Tibial nerve (tissue), 4 donors: ENCODE measurements around the gene PARN. TPM values are rescaled to one million over a fixed set of nuclear protein-coding genes. Genes with fewer than 3 reads are reported as not detected.
"Not testable (repeated sequence)": the region's sequence is repeated elsewhere in the genome, so short reads cannot be mapped to it uniquely, and the experiment has no call there.

Experiments
- DNase-seq, 2 donors: peaks; one replicate each; pipeline ENCODE4 v3.0.0-alpha.2; 2019; ENCODE audit warnings: low spot score in 2 of 2
- H3K27ac ChIP-seq, 4 donors: fragments of 200-600 bp; sonication (generic) in 3 of 4; one replicate each; pipeline ENCODE4 v1.5.1; 2017 to 2019; ENCODE audit warnings: mild to moderate bottlenecking in 1 of 4
- H3K27me3 ChIP-seq, 2 donors: fragments of 200-600 bp; sonication (generic) in 1 of 2; one replicate each; pipeline versions ENCODE4 v1.5.1 to v1.6.0; 2017 to 2019
- H3K36me3 ChIP-seq, 3 donors: fragments of 200-600 bp; sonication (generic); one replicate each; pipeline ENCODE4 v1.5.1; 2018 to 2019
- H3K4me1 ChIP-seq, 4 donors: fragments of 200-600 bp; sonication (generic) in 3 of 4; one replicate each; pipeline ENCODE4 v1.5.1; 2017 to 2019
- H3K4me3 ChIP-seq, 4 donors: fragments of 200-600 bp; sonication (generic) in 3 of 4; one replicate each; pipeline ENCODE4 v1.5.1; 2017 to 2019; ENCODE audit warnings: mild to moderate bottlenecking in 1 of 4, moderate library complexity in 1 of 4
- H3K9me3 ChIP-seq, 4 donors: fragments of 200-600 bp; sonication (generic) in 3 of 4; one replicate each; pipeline ENCODE4 v1.5.1; 2017 to 2019
- EP300 ChIP-seq, 2 donors: sonication (generic); formaldehyde crosslinking; IDR thresholded peaks; one replicate each; pipeline ENCODE4 v1.6.1; 2017; ENCODE audit warnings: antibody characterized with exemption in 2 of 2, mild to moderate bottlenecking in 1 of 2
- POLR2A ChIP-seq, 2 donors: fragments of 450-650 bp; IDR thresholded peaks; one replicate each; pipeline ENCODE4 v1.6.1; 2017; ENCODE audit warnings: antibody characterized with exemption in 2 of 2, mild to moderate bottlenecking in 2 of 2, moderate library complexity in 2 of 2
- WGBS, 2 donors: methylation state at CpG; one replicate each; pipeline ENCODE4 v1.1.5; 2018; 5-methylcytosine and 5-hydroxymethylcytosine counted together
- total RNA-seq, 4 donors: library from RNA; depleted of rRNA; stranded (reverse); fragments of >200 nt; gene quantifications; one replicate each; pipeline ENCODE4 v1.1.0, GENCODE V29; 2016
- TF ChIP-seq, protein P1 (sequence below), 5 experiments: fragments of 200-600 bp in 3 of 5; fragments of 450-650 bp in 2 of 5; sonication (generic) in 3 of 5; IDR thresholded peaks; one replicate each; pipeline ENCODE4 v1.5.1; 2016 to 2019; ENCODE audit warnings: antibody characterized with exemption in 5 of 5, mild to moderate bottlenecking in 3 of 5, moderate library complexity in 2 of 5

The PARN gene
- total RNA-seq, 4 donors from 2014 or later = 36.5 to 49.8 (median 40.6) TPM

DNA sequence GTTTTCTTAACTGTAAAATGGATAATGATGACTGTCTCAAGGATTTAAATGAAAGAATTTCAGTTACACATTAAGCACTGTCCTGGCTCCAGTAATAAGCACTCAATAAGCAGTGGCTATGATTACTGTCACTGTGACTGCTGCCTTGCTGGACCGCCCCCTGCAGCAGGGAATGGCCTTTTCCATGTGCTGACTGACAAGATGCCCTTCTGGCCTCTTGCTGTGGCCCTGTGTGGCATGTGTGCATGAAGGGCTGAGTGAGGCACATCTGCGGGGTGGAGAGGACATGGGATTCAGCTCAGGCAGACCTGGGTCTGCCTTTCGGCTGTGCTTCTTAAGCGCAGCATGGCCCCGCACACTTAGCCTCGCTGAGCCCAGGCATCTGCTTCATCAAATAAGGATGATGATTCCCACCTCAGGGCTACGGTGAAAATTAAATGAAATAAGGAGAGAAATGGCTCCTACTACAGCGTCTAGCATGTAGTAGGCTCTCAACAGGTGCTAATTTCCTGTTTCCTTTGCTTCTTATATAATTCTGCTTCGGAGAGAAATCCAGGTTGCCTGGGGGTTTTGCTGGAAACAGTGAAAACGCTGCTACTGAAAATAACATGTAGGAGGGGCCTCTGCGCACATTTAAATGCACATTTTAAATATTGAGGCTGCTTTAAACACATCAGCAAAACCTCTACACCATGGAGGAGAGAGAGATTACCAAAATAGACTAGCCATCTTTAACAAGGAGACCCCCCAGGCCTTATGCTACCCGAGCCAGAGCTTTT, 183.9 kb downstream of the PARN start:
- 83 to 91% methylated on average over 12 of the region's 12 CpGs for WGBS, 2 donors
- DNase-seq = no peak
- peaks cover 0 to 18% (median 0%) of the 10 kb centered on the region in 3 donors for H3K36me3 ChIP-seq
- H3K4me3 ChIP-seq = no peak overlapping the region
- no peak overlapping the region for H3K27ac ChIP-seq
- no peaks in the 10 kb centered on the region for H3K27me3 ChIP-seq
- TF ChIP-seq POLR2A (IDR thresholded peaks at IDR 0.05) (no peak), EP300 (IDR thresholded peaks at IDR 0.05) (no peak)
- TF ChIP-seq, protein P1, sequence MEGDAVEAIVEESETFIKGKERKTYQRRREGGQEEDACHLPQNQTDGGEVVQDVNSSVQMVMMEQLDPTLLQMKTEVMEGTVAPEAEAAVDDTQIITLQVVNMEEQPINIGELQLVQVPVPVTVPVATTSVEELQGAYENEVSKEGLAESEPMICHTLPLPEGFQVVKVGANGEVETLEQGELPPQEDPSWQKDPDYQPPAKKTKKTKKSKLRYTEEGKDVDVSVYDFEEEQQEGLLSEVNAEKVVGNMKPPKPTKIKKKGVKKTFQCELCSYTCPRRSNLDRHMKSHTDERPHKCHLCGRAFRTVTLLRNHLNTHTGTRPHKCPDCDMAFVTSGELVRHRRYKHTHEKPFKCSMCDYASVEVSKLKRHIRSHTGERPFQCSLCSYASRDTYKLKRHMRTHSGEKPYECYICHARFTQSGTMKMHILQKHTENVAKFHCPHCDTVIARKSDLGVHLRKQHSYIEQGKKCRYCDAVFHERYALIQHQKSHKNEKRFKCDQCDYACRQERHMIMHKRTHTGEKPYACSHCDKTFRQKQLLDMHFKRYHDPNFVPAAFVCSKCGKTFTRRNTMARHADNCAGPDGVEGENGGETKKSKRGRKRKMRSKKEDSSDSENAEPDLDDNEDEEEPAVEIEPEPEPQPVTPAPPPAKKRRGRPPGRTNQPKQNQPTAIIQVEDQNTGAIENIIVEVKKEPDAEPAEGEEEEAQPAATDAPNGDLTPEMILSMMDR (IDR thresholded peaks at IDR 0.05) = no peak
- H3K9me3 ChIP-seq = no peaks in the 10 kb centered on the region
- peaks cover 0 to 10% (median 0%) of the 10 kb centered on the region in 4 donors for H3K4me1 ChIP-seq

DNA sequence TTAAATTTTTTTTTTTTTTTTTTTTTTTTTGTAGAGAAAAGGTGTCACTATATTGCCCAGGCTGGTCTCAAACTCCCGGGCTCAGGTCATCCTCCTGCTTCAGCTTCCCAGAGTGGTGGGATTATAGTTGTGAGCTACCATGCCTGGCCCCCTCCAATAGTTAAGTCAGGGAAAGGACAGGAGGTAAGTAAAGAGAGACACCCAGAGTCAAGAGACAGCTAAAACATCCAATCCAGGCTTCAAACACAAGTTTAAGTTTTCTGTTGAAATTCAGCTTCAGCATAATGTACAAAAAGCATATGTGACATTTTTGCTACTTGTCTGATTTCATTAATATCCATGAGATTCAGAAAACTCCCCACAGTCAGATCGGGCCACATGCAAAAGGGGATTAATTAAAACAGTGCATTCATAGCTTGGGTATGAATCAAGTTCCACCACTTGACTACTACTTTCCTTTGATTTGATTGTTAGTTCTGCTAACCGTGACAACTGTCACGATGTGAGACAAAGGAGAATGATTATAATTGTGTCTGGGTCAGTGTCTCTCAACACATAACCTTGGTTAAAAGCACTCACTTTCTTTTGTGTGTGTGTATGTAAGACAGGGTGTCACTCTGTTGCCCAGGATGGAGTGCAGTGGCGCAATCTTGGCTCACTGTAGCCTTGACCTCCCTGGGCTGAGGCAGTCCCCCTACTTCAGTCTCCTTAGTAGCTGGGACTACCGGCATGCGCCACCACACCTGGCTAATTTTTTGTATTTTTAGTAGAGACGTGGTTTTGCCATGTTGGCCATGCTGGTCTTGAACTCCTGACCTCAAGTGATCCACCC, 184.9 kb downstream of the PARN start:
- Histone ChIP-seq H3K36me3 (peaks cover 0 to 18% (median 0%) of the 10 kb centered on the region in 3 donors), H3K4me3 (no peak overlapping the region), H3K4me1 (peaks cover 0 to 9% (median 0%) of the 10 kb centered on the region in 4 donors), H3K27ac (no peak overlapping the region), H3K9me3 (no peaks in the 10 kb centered on the region), H3K27me3 (no peaks in the 10 kb centered on the region)
- WGBS, 2 donors = 78 to 87% methylated on average over 8 of the region's 8 CpGs
- no peak for DNase-seq
- no peak for TF ChIP-seq EP300 (IDR thresholded peaks at IDR 0.05)
- TF ChIP-seq POLR2A (IDR thresholded peaks at IDR 0.05) = no peak
- TF ChIP-seq, protein P1 (IDR thresholded peaks at IDR 0.05) = no peak

DNA sequence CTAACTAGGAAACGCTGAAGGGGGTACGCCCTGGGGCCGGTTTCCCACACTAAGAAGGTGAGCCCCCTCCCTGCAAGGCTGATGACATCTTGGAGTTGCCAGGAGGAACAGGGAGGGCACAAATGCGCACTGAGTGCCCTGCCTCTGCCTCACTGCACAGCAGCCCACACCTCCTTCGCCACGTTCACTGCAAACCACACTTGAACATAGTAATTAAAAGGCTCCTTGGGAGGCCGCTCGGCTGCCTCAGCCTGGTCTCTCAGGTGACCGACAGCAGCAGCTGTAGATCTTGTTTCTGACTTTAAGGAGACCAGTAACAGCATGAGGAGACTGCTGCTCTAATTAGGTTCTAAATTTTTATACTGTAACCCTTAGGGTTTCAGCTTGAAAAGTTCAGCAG, 188.5 kb downstream of the PARN start:
- H3K9me3 ChIP-seq, DNase-seq, H3K27me3 ChIP-seq, H3K27ac ChIP-seq, H3K4me1 ChIP-seq, H3K4me3 ChIP-seq: not testable (repeated sequence)
- peaks cover 0 to 27% (median 0%) of the 10 kb centered on the region in 3 donors for H3K36me3 ChIP-seq
- 75 to 80% methylated on average over 8 to 9 of the region's 9 CpGs for WGBS, 2 donors

DNA sequence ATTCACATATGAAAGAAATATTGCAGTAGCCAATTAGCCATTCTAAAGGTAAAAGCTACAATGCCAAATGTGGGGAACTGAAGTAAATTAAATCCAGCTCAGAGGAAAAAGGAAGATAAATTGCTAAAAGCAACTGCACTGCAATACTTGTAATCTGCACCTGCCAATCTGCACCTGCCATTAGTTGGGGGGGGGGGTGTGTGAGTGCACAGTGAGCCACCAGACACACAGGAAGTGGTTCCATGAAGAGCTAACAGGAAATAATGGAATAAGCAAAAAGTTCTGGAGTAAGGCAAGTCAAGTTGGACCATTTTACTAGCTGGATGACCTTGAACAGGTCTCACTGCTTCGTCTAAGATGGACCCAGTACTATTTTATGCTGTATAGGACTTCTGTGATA, 191.8 kb downstream of the PARN start:
- no peaks in the 10 kb centered on the region for H3K27me3 ChIP-seq
- no peak for TF ChIP-seq POLR2A (IDR thresholded peaks at IDR 0.05)
- TF ChIP-seq, protein P1 (IDR thresholded peaks at IDR 0.05) = no peak
- TF ChIP-seq EP300 (IDR thresholded peaks at IDR 0.05) = no peak
- peaks cover 0 to 41% (median 0%) of the 10 kb centered on the region in 3 donors for H3K36me3 ChIP-seq
- 100% methylated on average over 1 of the region's 1 CpG for WGBS, 2 donors
- H3K4me1 ChIP-seq = no peaks in the 10 kb centered on the region
- no peak for DNase-seq
- H3K9me3 ChIP-seq = no peaks in the 10 kb centered on the region
- no peak overlapping the region for H3K27ac ChIP-seq
- H3K4me3 ChIP-seq = no peak overlapping the region

DNA sequence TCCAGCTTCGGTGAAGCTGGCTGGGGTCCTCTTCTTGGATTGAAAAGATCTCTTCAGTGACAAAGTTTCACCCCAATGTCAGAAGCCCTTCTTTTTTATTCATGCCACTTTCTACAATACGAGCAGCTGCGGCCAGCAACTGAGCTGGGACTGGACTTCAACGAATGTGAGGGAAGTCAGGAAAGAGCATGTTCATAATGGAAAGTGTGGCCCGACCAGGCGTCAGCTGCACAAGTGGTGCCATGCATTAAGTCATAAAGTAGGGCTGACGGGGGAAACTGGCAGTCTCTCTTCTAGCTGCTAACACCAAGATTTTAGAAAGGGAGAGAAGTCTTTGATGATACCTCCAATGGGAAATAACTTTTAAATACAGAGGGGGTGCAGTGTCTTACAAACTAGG, 192.6 kb downstream of the PARN start:
- Histone ChIP-seq H3K27ac (no peak overlapping the region), H3K4me1 (no peaks in the 10 kb centered on the region), H3K9me3 (no peaks in the 10 kb centered on the region), H3K4me3 (no peak overlapping the region), H3K36me3 (peaks cover 0 to 49% (median 0%) of the 10 kb centered on the region in 3 donors), H3K27me3 (no peaks in the 10 kb centered on the region)
- DNase-seq = no peak
- 76 to 86% methylated on average over 7 of the region's 7 CpGs for WGBS, 2 donors
- TF ChIP-seq EP300 (IDR thresholded peaks at IDR 0.05) (no peak), POLR2A (IDR thresholded peaks at IDR 0.05) (no peak)
- TF ChIP-seq, protein P1 (IDR thresholded peaks at IDR 0.05) = no peak
